ENCODE results near the gene FCER2.

- TF ChIP-seq CTCF (IDR thresholded peaks at IDR 0.05; ENCODE audit: low read length) (no peak), EZH2 (optimal IDR thresholded peaks at IDR 0.05; ENCODE audit: low read depth, low read length) (no peak)
Measured at GRCh38 chr19:7640803-7641202, 61.1 kb downstream of the FCER2 start.
